ENCODE measurements around the gene RUNX1. TPM values are rescaled to one million over a fixed set of nuclear protein-coding genes. Genes with fewer than 3 reads are reported as not detected.

Gene RUNX1
- total and polyA plus RNA-seq, 10 of the 15 experiments (the other 5 are each of a cell fraction or from before 2014, with no cell fraction given) = 0.90 to 15.2 (median 4.1) TPM

- H4K20me1 ChIP-seq (ENCODE audit: control insufficient read depth, insufficient read depth) = no peaks in the 10 kb centered on the region
- 80% methylated on average over 10 of the region's 10 CpGs for WGBS (ENCODE audit: insufficient coverage, insufficient replicate concordance, low lambda C conversion rate, missing lambda C conversion rate)
- POLR2A ChIA-PET = no interaction called here
- BruUV-seq (replicated peaks) = no TSS peak
- DNase-seq (ENCODE audit: low read depth, low spot score) = no peak
- H3K4me2 ChIP-seq (ENCODE audit: control insufficient read depth, insufficient read depth) = no peak overlapping the region
- in situ Hi-C loops (cut with MboI) (no loop called here), intact Hi-C loops (cut with micrococcal nuclease; ENCODE audit: unreplicated experiment) (no loop called here)
- H3K36me3 ChIP-seq (ENCODE audit: control insufficient read depth in 2 of 2, insufficient read depth in 2 of 2, low read length in 1 of 2) = no peaks in the 10 kb centered on the region
- no peak overlapping the region for H3K4me3 ChIP-seq
- H3K9ac ChIP-seq (ENCODE audit: control insufficient read depth, insufficient read depth, low read length) = no peak overlapping the region
- TF ChIP-seq SPI1 (IDR thresholded peaks at IDR 0.05; ENCODE audit: borderline replicate concordance, insufficient read depth, low read depth, low read length) (no peak), PAX5 (IDR thresholded peaks at IDR 0.05; ENCODE audit: borderline replicate concordance, low read depth, low read length) (no peak), NRF1 (conservative IDR thresholded peaks at IDR 0.05; ENCODE audit: low read depth, low read length) (no peak), POU2F2 (IDR thresholded peaks at IDR 0.05; ENCODE audit: borderline replicate concordance, low read depth, low read length) (no peak), ASH2L (IDR thresholded peaks at IDR 0.05; ENCODE audit: borderline replicate concordance, low read depth) (no peak), FOXK2 (IDR thresholded peaks at IDR 0.05) (no peak), TAF1 (IDR thresholded peaks at IDR 0.05; ENCODE audit: borderline replicate concordance, low read depth, low read length) (no peak), STAT1 (conservative IDR thresholded peaks at IDR 0.05) (no peak), RAD51 (IDR thresholded peaks at IDR 0.05) (no peak), MYB (IDR thresholded peaks at IDR 0.05; ENCODE audit: borderline replicate concordance, low read depth, low read length) (no peak), ZNF217 (IDR thresholded peaks at IDR 0.05) (no peak), PRDM15 (CRISPR knock-in tag; IDR thresholded peaks at IDR 0.05) (no peak), RBBP5 (conservative IDR thresholded peaks at IDR 0.05) (no peak), MAX (IDR thresholded peaks at IDR 0.05; ENCODE audit: low read depth, low read length) (no peak), MLLT1 (IDR thresholded peaks at IDR 0.05) (no peak), E2F4 (IDR thresholded peaks at IDR 0.05; ENCODE audit: low read depth, low read length) (no peak)
- H2AFZ ChIP-seq (ENCODE audit: control insufficient read depth, low read depth, low read length) = no peak overlapping the region
- CTCF ChIA-PET = no interaction called here
- ATAC-seq = no peak
- SMC1A ChIA-PET (ENCODE audit: uncharacterized antibody, unreplicated experiment) = no interaction called here
- H3K27me3 ChIP-seq (replicated peaks in 1 of 2; ENCODE audit: control insufficient read depth in 2 of 2, insufficient read depth in 2 of 2, low read length in 1 of 2) = no peaks in the 10 kb centered on the region; a peak in 1 of 4 replicates
- no peaks in the 10 kb centered on the region for H3K4me1 ChIP-seq (ENCODE audit: control insufficient read depth, insufficient read depth, low read length)
- H3K27ac ChIP-seq (ENCODE audit: control insufficient read depth, insufficient read depth) = no peak overlapping the region
- no peaks in the 10 kb centered on the region; the same call in 2 of the 3 replicates for H3K9me3 ChIP-seq (replicated peaks; ENCODE audit: control insufficient read depth, insufficient read depth, low read length)
- FAIRE-seq = no peak
- H3K79me2 ChIP-seq (ENCODE audit: control insufficient read depth, insufficient read depth, low read length) = no peaks in the 10 kb centered on the region
- RAD21 ChIA-PET (ENCODE audit: unreplicated experiment) = no interaction called here
Measured at GRCh38 chr21:34949499-34949898, 99.6 kb downstream of the RUNX1 start.

Data from GM12878 (cell line).